HG03571 (cell line): ENCODE results near the gene STK11.
"Not testable (repeated sequence)": the region's sequence is repeated elsewhere in the genome, so short reads cannot be mapped to it uniquely, and the experiment has no call there.

ENCODE experiments used
- ATAC-seq: cut with Tn5 transposase; IDR thresholded peaks from one replicate; pipeline ENCODE4 v1.9.1; 2021; ENCODE audit not compliant: unreplicated experiment

STK11 gene

DNA sequence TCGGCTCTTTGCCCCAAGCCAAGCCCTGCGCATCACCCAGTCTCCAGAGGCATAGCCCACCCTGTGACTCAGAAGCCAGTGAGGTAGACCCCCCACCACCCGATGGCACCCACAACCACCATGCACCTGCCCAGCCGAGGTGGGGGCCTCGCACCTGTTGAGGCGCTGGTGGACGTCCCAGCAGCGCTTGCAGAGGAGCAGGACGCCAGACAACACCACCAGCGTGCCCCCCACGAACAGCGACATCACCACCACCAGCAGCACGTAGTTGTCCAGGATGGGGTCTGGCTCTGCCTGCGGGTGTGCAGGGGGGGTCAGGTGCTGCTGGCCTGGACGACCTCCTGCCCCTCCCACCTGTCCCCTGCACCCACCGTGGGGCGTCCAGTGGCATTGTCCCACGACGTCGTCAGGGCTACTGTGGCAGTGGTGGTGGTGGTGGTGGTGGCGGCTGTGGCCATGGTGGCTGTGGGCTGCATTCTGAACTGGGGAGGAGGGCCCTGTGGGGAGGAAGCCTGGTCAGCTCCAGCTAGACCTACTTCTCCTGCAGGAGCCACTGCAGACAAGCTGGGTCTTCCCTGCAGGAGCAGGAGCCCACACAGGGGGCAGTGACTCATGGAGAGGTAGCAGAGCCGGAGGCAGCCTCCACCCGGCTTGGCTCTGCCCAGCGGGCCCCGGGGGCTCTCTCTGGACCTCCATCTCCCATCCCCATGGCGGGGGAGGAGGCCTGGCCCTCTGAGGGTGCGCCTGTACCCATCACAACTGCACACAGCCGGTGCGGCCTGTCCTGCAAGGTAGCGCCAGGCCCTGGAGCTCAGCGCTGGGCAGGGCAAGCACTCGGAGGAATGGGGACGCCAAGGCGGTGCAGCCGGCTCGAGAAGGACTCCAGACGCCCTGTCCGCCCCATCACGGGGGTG is 30.3 kb downstream of the STK11 start:
- no peak for ATAC-seq

DNA sequence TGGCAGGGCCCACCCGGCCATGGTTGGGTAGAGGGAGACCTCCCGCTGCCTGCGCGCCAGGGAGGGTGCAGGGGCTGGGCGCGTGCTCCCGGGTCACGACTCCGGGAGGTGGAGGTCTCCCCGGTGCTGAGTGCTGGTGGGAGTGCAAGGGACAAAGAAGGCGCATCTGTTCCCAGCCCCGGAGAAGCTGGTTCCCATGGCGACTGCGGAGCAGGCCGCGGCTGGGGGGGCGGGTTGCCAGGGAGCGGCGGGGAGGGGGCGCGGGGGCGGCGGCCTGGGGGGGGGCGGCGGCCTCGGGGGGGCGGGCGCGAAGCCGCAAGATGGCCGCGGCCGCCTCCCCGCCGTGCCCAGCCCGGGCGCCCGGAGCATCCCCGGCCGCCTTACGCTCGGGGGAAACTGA is 31.0 kb downstream of the STK11 start:
- no peak for ATAC-seq

DNA sequence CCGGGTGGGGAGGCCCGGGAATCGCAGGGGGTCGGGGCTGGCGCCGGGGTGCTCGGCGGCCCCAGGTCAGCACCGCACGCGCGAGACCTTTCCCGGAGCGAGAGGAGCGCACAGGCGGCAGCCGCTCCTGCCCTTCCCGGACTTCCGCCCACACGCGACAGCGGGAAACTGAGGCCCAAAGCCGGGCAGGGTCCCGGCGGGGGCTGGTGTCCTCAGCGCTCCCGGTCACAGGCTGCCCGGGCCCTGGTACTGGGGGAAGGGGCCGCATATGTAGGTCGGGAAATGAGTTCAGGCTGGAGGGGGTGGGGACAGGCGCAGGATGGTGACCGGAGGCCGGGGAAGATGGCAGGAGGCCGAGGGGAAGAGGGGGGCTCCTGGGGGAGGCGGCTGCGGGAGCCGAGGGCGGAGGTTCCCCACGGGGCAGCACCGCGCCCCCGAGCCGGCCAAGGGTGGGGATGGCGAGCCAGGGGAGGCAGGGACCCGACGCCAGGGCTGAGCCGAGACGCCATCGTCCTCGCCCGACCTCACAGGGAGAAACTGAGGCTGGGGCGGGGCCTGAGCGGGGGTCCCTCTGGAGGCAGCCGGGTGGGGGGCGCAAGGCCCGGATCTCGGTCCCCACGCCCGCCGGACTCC is 31.6 kb downstream of the STK11 start:
- ATAC-seq, result no peak

DNA sequence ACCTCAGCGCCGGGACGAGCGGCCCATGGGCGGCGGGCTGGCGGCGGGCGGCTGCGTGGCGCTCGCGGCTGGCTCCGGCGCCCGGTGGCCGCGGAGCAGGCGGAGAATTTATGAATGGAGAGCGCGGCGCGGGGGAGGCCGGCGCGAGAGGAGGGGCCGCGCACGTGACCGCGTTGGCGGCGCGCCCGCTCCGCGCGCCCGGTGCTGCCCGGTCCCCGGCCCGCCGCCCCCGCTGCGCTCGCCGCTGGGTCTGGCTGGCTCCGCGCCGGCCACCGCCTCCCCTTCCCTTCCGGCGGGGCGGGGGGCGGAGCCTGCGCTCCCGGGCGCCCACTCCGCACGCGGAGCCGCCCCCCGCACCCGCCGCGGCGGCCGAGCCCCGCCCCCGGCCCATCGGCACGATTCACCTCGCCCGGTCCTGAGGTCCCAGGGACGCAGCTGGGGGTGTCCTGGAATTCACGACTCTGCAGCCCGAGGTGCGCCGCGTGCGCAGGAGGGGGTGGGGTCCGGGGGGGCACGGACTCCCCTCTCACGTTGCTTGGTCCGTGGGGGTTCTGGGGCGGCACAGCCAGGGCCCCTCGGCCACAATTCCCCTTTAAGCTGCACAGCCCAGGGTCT is 32.3 kb downstream of the STK11 start, which contains the start of gene CBARP:
Gene CBARP, minus strand, starts transcription at position 252 of the 615 bp plus-strand sequence. CDS start 1,905 bp downstream, outside the sequence.
- ATAC-seq, result no peak

DNA sequence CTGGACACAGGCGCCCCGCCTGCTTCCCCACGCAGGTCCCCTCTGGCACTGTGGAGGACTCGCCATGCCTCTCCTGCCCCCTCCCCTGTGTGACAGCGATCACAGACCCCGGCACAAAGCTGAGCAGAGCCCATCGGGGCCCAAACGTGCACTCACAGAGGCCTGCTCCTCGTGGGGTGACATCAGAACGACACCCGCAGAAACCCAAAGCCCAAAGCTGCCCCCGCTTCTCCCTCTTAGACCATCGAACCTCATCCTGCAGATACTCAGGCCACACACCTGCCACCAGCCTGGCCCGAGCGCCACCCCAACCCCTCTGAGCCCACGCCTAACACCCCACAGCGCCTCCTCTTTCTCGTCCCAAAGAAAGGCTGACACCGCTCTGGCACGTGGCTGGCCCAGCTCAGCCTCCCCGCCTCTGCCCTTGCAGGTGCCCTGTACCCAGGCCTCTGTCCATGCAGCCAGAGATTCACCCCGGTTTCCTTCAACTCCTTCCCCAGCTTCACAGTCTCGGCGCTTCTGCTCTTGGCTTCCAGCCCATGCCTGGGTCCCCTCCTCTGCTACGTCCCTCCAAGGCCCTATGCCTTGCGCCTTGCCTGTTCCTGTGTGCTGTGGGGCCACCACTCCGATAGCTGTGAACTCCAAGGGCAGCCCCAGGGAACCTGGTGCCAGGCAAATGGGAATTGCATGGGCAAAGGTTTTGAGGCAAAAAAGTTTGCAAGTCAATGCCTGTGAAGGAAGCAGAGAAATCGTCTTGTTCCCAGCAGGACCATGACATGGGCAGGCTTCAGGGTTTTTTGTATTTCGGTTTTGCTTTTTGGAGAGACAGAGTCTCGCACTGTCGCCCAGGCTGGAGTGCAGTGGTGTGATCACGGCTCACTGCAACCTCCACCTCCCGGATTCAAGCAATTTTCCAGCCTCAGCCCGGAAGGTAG is 33.1 kb downstream of the STK11 start:
- ATAC-seq, result no peak

DNA sequence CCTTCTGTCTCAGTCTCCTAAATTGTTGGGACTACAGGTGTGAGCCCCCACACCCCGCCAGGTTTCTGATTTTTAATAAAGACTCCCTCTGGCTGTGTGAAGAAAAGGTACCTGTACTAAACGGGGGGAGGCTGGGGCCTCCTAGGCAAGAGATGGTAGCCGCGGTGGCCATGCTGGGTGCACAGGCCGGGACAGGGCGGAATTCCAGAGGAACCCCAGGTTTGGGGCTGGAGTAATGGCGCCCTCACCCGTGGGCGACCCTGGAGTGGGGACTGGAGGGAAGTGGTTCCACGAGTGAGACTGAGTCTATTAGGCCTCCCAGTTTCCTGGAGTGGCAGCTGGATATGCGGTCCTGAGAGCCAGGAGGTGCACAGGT is 33.8 kb downstream of the STK11 start:
- no peak for ATAC-seq

DNA sequence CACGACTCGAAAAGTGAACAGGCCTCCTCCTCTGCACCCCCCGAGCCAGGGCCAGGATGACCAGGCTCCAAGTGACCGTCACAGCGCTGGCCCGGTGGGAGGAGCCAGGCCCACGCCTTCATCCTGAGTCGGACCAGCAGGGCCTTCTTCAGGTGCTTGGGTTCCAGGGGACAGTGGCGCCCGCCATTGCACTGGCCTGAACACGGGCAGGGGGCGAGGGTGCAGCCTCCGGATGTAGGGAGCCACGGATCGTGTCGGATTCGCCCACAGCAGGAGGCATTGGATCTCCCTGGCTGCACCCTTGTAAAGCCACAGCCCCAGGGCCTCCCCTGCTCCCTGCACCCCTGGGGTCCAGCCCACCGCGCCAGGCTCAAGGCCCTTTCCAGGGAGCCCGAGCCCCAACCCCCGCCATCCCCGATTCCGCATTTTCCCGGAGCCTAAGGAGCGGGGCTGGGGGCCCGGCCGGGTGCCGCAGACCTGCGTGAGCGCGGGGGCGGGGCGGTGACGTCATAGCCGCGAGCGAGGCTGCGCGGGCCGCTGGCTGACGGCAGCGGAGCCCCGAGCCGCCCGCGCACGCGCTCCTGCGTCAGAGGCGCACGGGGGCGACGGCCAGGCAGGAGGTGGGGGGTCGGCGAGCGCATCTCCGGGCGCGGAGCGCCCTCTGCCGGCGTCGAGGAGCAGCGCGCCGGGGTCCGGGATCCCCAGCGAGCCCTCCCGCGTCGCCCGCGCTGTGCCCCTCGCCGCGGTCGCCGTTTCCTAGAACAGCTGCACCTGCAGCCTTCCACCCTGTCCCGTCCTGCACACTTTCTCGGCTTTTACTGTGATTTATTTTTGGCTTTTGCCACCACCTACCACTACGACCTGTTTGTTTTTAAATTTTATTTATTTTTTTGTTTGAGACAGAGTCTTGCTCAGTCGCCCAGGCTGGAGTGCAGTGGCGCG is 34.5 kb downstream of the STK11 start:
- no peak for ATAC-seq

DNA sequence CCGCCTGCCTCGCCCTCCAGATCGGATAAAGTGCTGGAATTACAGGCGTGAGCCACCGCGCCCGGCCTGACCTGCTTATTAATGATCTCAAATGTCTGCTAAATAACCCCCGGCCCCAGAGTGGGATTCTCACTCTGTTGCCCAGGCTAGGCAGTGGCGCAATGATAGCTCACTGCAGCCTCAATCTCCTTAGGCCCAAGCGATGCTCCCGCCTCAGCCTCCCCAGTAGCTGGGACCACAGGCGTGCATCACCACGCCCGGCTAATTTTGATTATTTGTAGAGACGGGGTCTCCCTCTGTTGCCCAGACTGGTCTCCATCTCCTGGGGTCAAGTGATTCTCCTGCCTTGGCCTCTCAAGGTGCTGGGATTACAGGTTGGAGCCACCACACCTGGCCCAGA is 35.3 kb downstream of the STK11 start:
- no peak for ATAC-seq

DNA sequence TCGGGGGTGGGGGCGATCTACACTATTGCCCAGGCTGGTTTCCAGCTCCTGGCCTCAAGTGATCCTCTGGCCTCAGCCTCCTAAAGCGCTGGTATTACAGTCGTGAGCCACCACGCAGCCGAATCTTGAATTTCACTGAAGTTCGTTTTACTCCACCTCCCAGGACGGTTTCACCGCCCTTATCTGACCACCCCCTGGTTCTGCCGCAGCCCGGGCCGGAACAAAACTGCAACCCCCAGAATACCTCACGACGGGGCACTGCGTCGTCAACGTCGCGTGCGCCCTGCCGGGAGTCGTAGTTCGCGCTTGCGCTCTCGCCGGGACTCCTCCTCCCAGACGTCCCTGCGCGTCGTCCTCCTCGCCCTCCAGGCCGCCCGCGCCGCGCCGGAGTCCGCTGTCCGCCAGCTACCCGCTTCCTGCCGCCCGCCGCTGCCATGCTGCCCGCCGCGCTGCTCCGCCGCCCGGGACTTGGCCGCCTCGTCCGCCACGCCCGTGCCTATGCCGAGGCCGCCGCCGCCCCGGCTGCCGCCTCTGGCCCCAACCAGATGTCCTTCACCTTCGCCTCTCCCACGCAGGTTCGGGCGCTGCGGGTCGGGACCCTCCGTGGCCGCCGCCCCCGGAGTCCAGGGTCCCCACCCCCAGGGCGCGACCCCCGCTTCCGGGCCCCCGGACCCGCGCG is 36.0 kb downstream of the STK11 start, which contains the start of gene ATP5F1D:
Gene ATP5F1D, plus strand, starts transcription at position 335 of the 679 bp plus-strand sequence. Its CDS starts 100 bp downstream, at position 435.
- peak; percentile 49 for ATAC-seq

DNA sequence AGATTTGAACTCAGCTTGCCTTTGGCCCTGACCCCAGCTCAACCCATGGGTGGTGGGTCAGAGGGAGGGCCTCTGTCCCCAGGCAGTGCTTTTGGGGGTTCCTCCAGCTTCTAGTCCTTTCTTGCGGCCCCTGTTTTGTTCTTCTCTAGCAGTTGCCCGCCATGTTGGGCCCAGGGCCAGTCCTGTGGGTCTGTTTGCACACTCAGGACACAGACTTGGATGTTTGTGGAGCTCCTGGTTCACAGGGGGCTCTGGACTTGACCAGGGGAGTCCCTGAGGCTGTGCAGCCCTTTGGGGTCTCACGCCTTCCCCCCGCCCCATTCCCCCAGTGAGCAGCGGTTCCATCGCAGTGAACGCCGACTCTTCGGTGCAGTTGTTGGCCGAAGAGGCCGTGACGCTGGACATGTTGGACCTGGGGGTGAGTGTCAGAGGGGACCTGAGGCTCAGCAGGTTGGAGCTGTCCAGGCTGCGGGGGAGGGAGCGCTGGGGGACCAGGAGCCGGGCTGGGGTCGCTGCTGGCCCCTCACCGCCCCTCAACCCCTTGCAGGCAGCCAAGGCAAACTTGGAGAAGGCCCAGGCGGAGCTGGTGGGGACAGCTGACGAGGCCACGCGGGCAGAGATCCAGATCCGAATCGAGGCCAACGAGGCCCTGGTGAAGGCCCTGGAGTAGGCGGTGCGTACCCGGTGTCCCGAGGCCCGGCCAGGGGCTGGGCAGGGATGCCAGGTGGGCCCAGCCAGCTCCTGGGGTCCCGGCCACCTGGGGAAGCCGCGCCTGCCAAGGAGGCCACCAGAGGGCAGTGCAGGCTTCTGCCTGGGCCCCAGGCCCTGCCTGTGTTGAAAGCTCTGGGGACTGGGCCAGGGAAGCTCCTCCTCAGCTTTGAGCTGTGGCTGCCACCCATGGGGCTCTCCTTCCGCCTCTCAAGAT is 38.5 kb downstream of the STK11 start:
- ATAC-seq, result no peak

DNA sequence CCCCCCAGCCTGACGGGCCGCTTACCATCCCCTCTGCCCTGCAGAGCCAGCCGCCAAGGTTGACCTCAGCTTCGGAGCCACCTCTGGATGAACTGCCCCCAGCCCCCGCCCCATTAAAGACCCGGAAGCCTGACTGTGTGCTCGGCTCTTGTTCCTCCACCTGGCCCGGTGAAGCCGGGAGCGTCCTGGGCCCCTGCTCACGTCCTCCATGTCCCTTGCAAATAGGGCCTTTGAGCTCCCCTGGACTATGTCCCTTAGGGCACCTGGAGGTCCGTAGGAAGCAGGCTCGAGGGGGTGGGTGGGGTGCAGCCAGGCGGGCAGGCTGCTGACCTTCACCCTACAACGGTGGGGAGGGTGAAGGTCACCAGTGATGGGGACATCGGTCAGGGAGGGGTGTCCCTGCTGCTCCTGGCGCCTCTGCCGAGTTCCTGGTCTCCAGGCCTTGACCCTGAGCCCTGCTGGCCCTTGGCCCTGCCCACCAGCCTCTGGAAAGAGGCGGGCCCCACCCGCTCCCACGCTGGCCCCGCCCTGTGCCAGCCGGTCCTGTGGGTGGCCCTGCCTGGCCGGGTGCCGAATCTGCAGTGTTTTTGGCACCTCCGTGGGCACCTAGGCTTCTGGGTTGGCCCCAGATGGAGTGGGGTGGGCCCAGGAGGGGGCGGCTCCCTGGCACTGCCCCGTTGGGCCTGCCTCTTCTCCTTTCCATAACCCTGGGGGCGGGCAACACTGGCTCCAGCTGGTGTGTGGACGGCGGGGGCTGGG is 39.3 kb downstream of the STK11 start:
- no peak for ATAC-seq

DNA sequence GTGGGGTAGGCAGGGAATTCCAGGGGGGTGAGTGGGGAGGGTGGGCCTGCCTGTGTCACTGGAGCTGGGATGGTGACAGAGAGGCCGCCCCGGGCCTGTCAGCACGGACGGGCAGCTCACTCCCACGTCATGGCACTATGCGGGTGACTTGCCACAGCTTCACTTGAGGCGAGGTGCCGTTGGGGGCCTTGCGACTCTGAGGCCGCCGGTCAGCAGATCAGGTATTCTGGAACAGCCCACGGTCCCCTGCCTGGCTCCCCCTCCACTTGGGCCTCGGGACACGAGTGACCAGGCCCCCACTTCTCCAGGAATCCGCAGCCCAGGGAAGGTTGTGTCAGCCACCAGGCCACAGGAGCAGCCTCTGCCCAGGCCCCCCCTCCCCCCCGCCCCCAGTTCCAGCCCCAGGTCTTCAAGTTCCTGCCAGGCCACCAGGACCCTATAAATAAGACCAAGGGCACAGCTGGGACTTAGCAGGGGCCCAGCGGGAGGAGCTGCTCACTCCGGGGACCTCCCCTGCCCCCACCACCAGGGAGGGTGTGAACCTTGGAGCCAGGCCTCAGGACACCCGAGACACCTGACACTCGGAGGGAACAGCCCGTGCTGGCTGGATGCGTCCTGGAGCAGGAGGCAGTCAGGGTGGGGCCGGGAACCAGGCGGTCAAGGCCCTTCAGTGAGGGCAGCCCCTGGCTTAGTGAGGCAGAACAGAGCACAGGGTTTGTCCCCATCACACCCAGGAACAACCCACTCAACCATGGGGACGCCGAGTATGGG is 40.1 kb downstream of the STK11 start:
- no peak for ATAC-seq

DNA sequence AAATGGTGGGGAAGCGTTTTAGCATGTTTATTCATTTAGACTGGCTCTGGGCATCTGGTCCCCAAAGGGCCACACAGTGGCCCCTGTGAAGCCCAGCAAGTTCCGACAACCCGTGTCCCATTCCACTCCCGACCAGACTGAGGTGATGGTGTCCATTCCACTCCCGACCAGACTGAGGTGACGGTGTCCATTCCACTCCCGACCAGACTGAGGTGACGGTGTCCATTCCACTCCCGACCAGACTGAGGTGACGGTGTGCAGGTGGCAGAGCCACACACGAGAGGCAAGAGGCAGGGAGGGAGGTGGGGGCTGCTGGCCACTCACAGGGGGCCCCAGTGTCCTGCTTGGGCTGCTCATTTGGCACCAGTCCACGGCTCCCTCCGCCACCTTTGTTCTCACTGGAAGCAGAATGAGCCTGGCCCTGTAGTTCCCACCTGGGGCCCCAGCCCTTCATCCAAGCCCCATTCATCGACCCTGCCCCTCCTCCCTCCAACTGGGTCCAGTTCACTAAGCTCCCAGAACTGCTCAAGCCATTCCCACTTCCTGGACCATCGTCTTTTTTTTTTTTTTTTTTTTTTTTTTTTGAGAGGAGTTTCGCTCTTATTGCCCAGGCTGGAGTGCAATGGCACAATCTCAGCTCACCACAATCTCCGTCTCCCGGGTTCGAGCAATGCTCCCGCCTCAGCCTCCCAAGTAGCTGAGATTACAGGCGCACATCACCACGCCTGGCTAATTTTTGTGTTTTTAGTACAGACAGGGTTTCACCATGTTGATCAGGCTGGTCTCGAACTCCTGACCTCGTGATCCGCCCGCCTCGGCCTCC is 40.9 kb downstream of the STK11 start:
- ATAC-seq, result not testable (repeated sequence)

DNA sequence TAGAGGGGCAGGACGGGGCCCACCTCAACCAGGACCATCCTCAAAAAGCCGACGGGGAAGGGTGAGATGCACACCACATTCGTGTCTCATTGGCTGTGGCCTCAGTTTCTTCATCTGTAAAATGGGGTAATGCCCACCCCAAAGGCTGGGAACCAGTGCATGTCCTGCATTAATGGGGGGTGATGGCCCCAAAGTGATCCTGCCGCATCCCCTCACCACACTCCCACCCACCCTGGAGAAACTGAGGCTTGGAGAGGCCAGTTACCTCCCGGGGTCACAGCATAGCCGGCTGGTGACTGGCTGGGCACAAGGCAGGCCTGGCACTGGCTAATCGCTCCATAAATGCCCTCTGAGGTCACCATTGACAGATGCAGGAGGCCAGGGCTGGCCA is 42.2 kb downstream of the STK11 start:
- ATAC-seq, result no peak

DNA sequence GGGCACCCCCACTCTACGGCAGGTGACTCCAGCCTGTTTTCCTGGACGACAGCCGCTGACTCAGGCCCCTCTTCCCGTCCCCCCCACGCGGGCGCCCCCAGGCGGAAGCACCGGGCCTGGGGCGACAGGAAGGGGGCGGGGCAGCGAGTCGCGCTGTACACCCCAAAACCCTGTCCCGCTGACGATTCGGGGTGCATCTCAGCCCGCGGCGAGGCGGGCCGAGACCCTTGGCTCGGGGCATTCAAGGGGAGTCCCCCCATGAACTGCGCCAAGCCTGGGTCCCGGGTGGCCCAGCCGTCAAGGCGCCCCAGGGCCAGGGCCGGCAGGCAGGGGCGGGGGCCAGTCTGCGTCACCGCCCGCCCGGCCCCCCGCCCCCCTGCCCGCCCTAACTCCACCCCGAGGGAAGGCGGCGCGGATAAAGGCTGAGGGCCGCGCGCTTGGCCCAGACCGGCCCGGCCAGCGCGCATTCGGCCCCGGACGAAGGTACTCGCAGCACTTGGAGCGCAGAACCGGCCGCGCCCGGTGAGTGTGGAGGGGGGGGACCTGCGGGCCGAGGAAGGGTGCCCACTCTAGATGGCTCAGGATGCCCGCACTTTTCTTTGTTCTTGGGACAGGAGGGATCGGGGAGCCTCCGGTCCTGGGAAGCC is 42.7 kb downstream of the STK11 start, which contains the start of gene MIDN:
Gene MIDN, plus strand, starts transcription at position 445 of the 647 bp plus-strand sequence. CDS start 1,714 bp downstream, outside the sequence.
- peak; percentile 23 for ATAC-seq
